IMR-90 (cell line): ENCODE data around the gene CSNK2B. TPM values are rescaled to one million over a fixed set of nuclear protein-coding genes. Genes with fewer than 3 reads are reported as not detected.

Experiments used
- ATAC-seq: fragments of 200-7000 bp; cut with Tn5 transposase; 2 replicates; pipeline ENCODE4 v1.9.1; 2020; ENCODE audit warnings: low read depth, mild to moderate bottlenecking, moderate library complexity
- BruUV-seq: library from RNA; stranded (reverse); fragments of 400-500 nt; replicated peaks from 2 replicates; lab custom pipeline; 2021; lab: Mats Ljungman, UMichigan
- CTCF ChIA-PET: fragments of 300-600 bp; formaldehyde crosslinking; extraction: SDS; loops from one replicate; lab custom pipeline; 2021; ENCODE audit warnings: antibody characterized with exemption; lab: Yijun Ruan, JAX
- POLR2A ChIA-PET: fragments of 300-600 bp; sonication (Branson Sonifier 250); formaldehyde crosslinking; loops from one replicate; lab custom pipeline; 2022; ENCODE audit warnings: antibody characterized with exemption; ENCODE audit not compliant: unreplicated experiment; lab: Charles Lee
- DNase-seq: peaks from one replicate; pipeline ENCODE4 v3.0.0; 2013
- H2AFZ ChIP-seq: replicated peaks from 2 replicates; pipeline ENCODE3; 2013; ENCODE audit warnings: low read length, mild to moderate bottlenecking; ENCODE audit not compliant: poor library complexity
- H2AK5ac ChIP-seq: 2 replicates; pipeline ENCODE4 v1.6.1; 2013; ENCODE audit warnings: low read depth, low read length, inconsistent platforms
- H2AK9ac ChIP-seq: replicated peaks from 2 replicates; pipeline ENCODE3; 2013; ENCODE audit warnings: mild to moderate bottlenecking, low read depth, low read length, moderate library complexity; ENCODE audit not compliant: poor library complexity
- H2BK120ac ChIP-seq: 2 replicates; pipeline ENCODE4 v1.6.1; 2013; ENCODE audit warnings: low read depth, low read length, inconsistent platforms
- H2BK15ac ChIP-seq: 3 replicates; pipeline ENCODE4 v1.6.1; 2013; ENCODE audit warnings: low read depth, low read length, inconsistent platforms
- H2BK20ac ChIP-seq: 2 replicates; pipeline ENCODE4 v1.6.1; 2013; ENCODE audit warnings: low read depth, mild to moderate bottlenecking, inconsistent platforms, low read length, moderate library complexity
- H2BK5ac ChIP-seq: 2 replicates; pipeline ENCODE4 v1.6.1; 2013; ENCODE audit warnings: mild to moderate bottlenecking, low read depth, low read length, inconsistent platforms; ENCODE audit not compliant: poor library complexity, severe bottlenecking
- H3K14ac ChIP-seq: replicated peaks from 2 replicates; pipeline ENCODE4 v1.6.1; 2013; ENCODE audit warnings: low read depth, low read length, inconsistent platforms
- H3K18ac ChIP-seq: 2 replicates; pipeline ENCODE4 v1.6.1; 2013; ENCODE audit warnings: low read depth, low read length, control low read depth
- H3K23ac ChIP-seq: 2 replicates; pipeline ENCODE4 v1.6.1; 2013; ENCODE audit warnings: low read depth, low read length, inconsistent platforms
- H3K27ac ChIP-seq: 2 replicates; pipeline ENCODE4 v1.5.1; 2013; ENCODE audit warnings: mild to moderate bottlenecking, control low read depth, low read length; ENCODE audit not compliant: insufficient read depth
- H3K27me3 ChIP-seq: 2 replicates; pipeline ENCODE4 v1.6.1; 2013; ENCODE audit warnings: low read length; ENCODE audit not compliant: control insufficient read depth, insufficient read depth
- H3K36me3 ChIP-seq: 2 replicates; pipeline ENCODE4 v1.6.1; 2013; ENCODE audit warnings: low read length, mixed read lengths; ENCODE audit not compliant: control insufficient read depth, insufficient read depth
- H3K4ac ChIP-seq: 2 replicates; pipeline ENCODE4 v1.6.1; 2013; ENCODE audit warnings: low read depth, low read length, inconsistent platforms
- H3K4me1 ChIP-seq: 2 replicates; pipeline ENCODE4 v1.6.1; 2013; ENCODE audit warnings: low read length, mixed read lengths; ENCODE audit not compliant: control insufficient read depth, insufficient read depth
- H3K4me2 ChIP-seq: 2 replicates; pipeline ENCODE4 v1.6.1; 2013; ENCODE audit warnings: low read depth, mild to moderate bottlenecking, control low read depth, low read length, moderate library complexity
- H3K4me3 ChIP-seq: 2 replicates; pipeline ENCODE4 v1.5.1; 2013; ENCODE audit warnings: low read depth, mild to moderate bottlenecking, control low read depth, low read length, moderate library complexity; ENCODE audit not compliant: insufficient read depth
- H3K56ac ChIP-seq: 2 replicates; pipeline ENCODE4 v1.6.1; 2013; ENCODE audit warnings: low read length, inconsistent platforms; ENCODE audit not compliant: insufficient read depth; ENCODE audit errors: extremely low read depth
- H3K79me1 ChIP-seq, 2 experiments: 2 replicates each; pipeline ENCODE4 v1.6.1; 2013; ENCODE audit warnings: low read length in 2 of 2, inconsistent platforms in 1 of 2, low read depth in 1 of 2
- H3K9ac ChIP-seq: 2 replicates; pipeline ENCODE4 v1.6.1; 2013; ENCODE audit warnings: low read depth, low read length, control low read depth
- H3K9me1 ChIP-seq: 2 replicates; pipeline ENCODE4 v1.6.1; 2013; ENCODE audit warnings: low read length, inconsistent platforms; ENCODE audit not compliant: insufficient read depth
- H3K9me3 ChIP-seq: 2 replicates; pipeline ENCODE4 v1.6.1; 2013; ENCODE audit warnings: low read length; ENCODE audit not compliant: control insufficient read depth, insufficient read depth
- H4K20me1 ChIP-seq: 2 replicates; pipeline ENCODE4 v1.6.1; 2013; ENCODE audit warnings: low read length, inconsistent platforms; ENCODE audit not compliant: insufficient read depth
- H4K5ac ChIP-seq: 2 replicates; pipeline ENCODE4 v1.6.1; 2013; ENCODE audit warnings: mild to moderate bottlenecking, low read depth, low read length, control low read depth
- H4K8ac ChIP-seq, 2 experiments: 2 replicates each; pipeline ENCODE4 v1.6.1; 2013; ENCODE audit warnings: low read depth in 2 of 2, low read length in 2 of 2, control low read depth in 1 of 2, inconsistent platforms in 1 of 2
- H4K91ac ChIP-seq: 2 replicates; pipeline ENCODE4 v1.6.1; 2013; ENCODE audit warnings: low read depth, low read length, inconsistent platforms; ENCODE audit not compliant: insufficient read depth
- BHLHE40 ChIP-seq: fragments of 150-350 bp; IDR thresholded peaks from 2 replicates; pipeline ENCODE4 v1.6.1; 2016; ENCODE audit warnings: mild to moderate bottlenecking, low read depth, low read length
- CEBPB ChIP-seq: IDR thresholded peaks from 2 replicates; pipeline ENCODE4 v1.6.1; 2012; ENCODE audit warnings: low read depth, low read length, improper control_type of control experiment
- CHD1 ChIP-seq: IDR thresholded peaks from 2 replicates; pipeline ENCODE4 v1.6.1; 2012; ENCODE audit warnings: low read depth, low read length, improper control_type of control experiment
- FOS ChIP-seq: fragments of 150-350 bp; IDR thresholded peaks from 2 replicates; pipeline ENCODE4 v1.6.1; 2016; ENCODE audit warnings: low read depth, low read length
- MAZ ChIP-seq: IDR thresholded peaks from 2 replicates; pipeline ENCODE4 v1.6.1; 2012; ENCODE audit warnings: low read depth, mild to moderate bottlenecking, low read length, improper control_type of control experiment, moderate library complexity, borderline replicate concordance
- MXI1 ChIP-seq: IDR thresholded peaks from 2 replicates; pipeline ENCODE4 v1.6.1; 2012; ENCODE audit warnings: low read depth, mild to moderate bottlenecking, low read length, moderate library complexity, borderline replicate concordance
- NFE2L2 ChIP-seq: fragments of 150-350 bp; IDR thresholded peaks from 2 replicates; pipeline ENCODE4 v1.6.1; 2016; ENCODE audit warnings: low read depth, mild to moderate bottlenecking, low read length
- POLR2A ChIP-seq: IDR thresholded peaks from 2 replicates; pipeline ENCODE4 v1.6.1; 2012; ENCODE audit warnings: mild to moderate bottlenecking, low read depth, low read length
- RCOR1 ChIP-seq: IDR thresholded peaks from 2 replicates; pipeline ENCODE4 v1.6.1; 2012; ENCODE audit warnings: mild to moderate bottlenecking, low read length, improper control_type of control experiment; ENCODE audit not compliant: insufficient replicate concordance
- SMC3 ChIP-seq: fragments of 150-350 bp; IDR thresholded peaks from 2 replicates; pipeline ENCODE4 v1.6.1; 2016; ENCODE audit warnings: low read depth, mild to moderate bottlenecking, antibody characterized with exemption, low read length, moderate library complexity
- WGBS, 2 experiments: methylation state at CpG; one replicate each; pipeline versions ENCODE4 v1.1.5 to v1.1.7; 2013; ENCODE audit warnings: missing lambda C conversion rate in 2 of 2; ENCODE audit not compliant: insufficient read length in 1 of 2; ENCODE audit errors: extremely low coverage in 2 of 2; 5-methylcytosine and 5-hydroxymethylcytosine counted together
- dilution Hi-C: fragments of 300-500 bp; cut with HindIII; formaldehyde crosslinking; loops from one replicate; pipeline ENCODE4 v1.14.3; 2018; ENCODE audit warnings: low sequenced_read_pairs; ENCODE audit not compliant: unreplicated experiment
- in situ Hi-C: fragments of 300-500 bp; cut with MboI; formaldehyde crosslinking; loops from 3 replicates; pipeline ENCODE4 v1.14.3; 2019; ENCODE audit warnings: low sequenced_read_pairs, inconsistent platforms, mixed read lengths
- intact Hi-C: fragments of 100-400 bp; cut with micrococcal nuclease; formaldehyde crosslinking; loops from 2 replicates; pipeline ENCODE4 v1.10.0; 2022
- polyA plus RNA-seq, 3 experiments: library from polyadenylated mRNA; depleted of rRNA; stranded (reverse); fragments of >200 nt; gene quantifications; 2 replicates each; pipeline ENCODE4 v1.2.3, GENCODE V29; 2012; ENCODE audit warnings: low replicate concordance in 1 of 3
- total RNA-seq: library from RNA; depleted of rRNA; stranded (reverse); fragments of >200 nt; gene quantifications from 2 replicates; pipeline ENCODE4 v1.2.3, GENCODE V29; 2012
- TF ChIP-seq, protein P1 (sequence below): conservative IDR thresholded peaks from 2 replicates; pipeline ENCODE4 v1.5.1; 2012; ENCODE audit warnings: mild to moderate bottlenecking, low read depth, low read length, improper control_type of control experiment
- TF ChIP-seq, protein P2 (sequence below): fragments of 150-350 bp; IDR thresholded peaks from 2 replicates; pipeline ENCODE4 v1.6.1; 2017; ENCODE audit warnings: mild to moderate bottlenecking, antibody characterized with exemption, low read length, low read depth
- TF ChIP-seq, protein P3 (sequence below): fragments of 150-350 bp; IDR thresholded peaks from 2 replicates; pipeline ENCODE4 v1.6.1; 2016; ENCODE audit warnings: low read depth, mild to moderate bottlenecking, low read length, moderate library complexity, borderline replicate concordance

Gene CSNK2B
- total and polyA plus RNA-seq, 2 of the 4 experiments (the other 2 are of a cell fraction) = 194 to 240 TPM

DNA sequence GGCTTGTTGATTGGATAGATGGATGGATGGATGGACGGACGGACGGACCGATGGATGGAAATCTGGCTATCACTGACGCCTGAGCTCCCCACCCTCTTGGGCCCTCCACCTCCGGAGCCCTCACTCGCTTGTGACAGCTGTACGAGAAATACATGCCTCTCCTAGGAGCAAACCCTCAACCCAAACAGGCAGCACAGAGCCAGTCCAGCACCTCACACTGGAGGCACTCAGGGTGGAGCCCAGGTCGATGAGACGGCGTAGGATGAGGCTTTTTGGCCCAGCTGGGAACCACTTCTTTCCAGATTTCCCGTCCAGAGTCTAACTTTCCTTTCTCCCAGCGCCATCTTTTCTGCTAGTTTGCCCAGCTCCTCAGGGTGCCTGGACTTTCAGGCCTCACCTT is 17.7 kb downstream of the CSNK2B start:
- Histone ChIP-seq H3K56ac (no peak overlapping the region), H2BK20ac (no peak overlapping the region), H2BK15ac (no peak overlapping the region), H3K79me1 (no peaks in the 10 kb centered on the region), H4K20me1 (no peaks in the 10 kb centered on the region), H2BK5ac (no peak overlapping the region), H3K9ac (no peak overlapping the region), H2AK5ac (no peak overlapping the region), H3K4me3 (no peak overlapping the region), H2AK9ac (peak overlapping the region; percentile 88), H2BK120ac (no peak overlapping the region), H3K23ac (no peak overlapping the region), H3K4me2 (no peak overlapping the region; the same call in 1 of the 2 replicates), H2AFZ (peak overlapping the region; percentile 8), H3K4me1 (peaks cover 12% of the 10 kb centered on the region), H4K5ac (no peak overlapping the region), H3K9me1 (0 out of 2 replicates have a peak, but pooled peaks cover 5% of the 10 kb centered on the region), H3K18ac (no peak overlapping the region; the same call in 1 of the 2 replicates), H4K91ac (no peak overlapping the region), H3K4ac (no peak overlapping the region), H4K8ac (no peak overlapping the region; a peak in 1 of 4 replicates), H3K27ac (no peak overlapping the region), H3K14ac (no peak overlapping the region), H3K9me3 (no peaks in the 10 kb centered on the region), H3K27me3 (no peaks in the 10 kb centered on the region), H3K36me3 (peaks cover 25% of the 10 kb centered on the region)
- ChIA-PET POLR2A (no interaction called here), CTCF (no interaction called here)
- WGBS, 2 experiments = 48% methylated on average over 5 of the region's 13 CpGs; no CpG with 5 or more reads in 1 of the 2 experiments
- intact Hi-C loops (no loop called here), dilution Hi-C loops (no loop called here), in situ Hi-C loops (loop anchor here (10.0 kb wide), 2 partner anchors 151 to 261 kb away; partner anchors contain the start of gene CFB)
- no peak for TF ChIP-seq MAZ
- TF ChIP-seq, protein P1, sequence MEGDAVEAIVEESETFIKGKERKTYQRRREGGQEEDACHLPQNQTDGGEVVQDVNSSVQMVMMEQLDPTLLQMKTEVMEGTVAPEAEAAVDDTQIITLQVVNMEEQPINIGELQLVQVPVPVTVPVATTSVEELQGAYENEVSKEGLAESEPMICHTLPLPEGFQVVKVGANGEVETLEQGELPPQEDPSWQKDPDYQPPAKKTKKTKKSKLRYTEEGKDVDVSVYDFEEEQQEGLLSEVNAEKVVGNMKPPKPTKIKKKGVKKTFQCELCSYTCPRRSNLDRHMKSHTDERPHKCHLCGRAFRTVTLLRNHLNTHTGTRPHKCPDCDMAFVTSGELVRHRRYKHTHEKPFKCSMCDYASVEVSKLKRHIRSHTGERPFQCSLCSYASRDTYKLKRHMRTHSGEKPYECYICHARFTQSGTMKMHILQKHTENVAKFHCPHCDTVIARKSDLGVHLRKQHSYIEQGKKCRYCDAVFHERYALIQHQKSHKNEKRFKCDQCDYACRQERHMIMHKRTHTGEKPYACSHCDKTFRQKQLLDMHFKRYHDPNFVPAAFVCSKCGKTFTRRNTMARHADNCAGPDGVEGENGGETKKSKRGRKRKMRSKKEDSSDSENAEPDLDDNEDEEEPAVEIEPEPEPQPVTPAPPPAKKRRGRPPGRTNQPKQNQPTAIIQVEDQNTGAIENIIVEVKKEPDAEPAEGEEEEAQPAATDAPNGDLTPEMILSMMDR = no peak
- TF ChIP-seq RCOR1 = no peak
- no peak for TF ChIP-seq BHLHE40
- TF ChIP-seq SMC3 = no peak
- no peak for TF ChIP-seq FOS
- no peak for TF ChIP-seq NFE2L2
- TF ChIP-seq MXI1 = no peak
- TF ChIP-seq POLR2A = no peak
- TF ChIP-seq, protein P2, sequence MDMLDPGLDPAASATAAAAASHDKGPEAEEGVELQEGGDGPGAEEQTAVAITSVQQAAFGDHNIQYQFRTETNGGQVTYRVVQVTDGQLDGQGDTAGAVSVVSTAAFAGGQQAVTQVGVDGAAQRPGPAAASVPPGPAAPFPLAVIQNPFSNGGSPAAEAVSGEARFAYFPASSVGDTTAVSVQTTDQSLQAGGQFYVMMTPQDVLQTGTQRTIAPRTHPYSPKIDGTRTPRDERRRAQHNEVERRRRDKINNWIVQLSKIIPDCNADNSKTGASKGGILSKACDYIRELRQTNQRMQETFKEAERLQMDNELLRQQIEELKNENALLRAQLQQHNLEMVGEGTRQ = no peak
- no peak for TF ChIP-seq CHD1
- TF ChIP-seq, protein P3, sequence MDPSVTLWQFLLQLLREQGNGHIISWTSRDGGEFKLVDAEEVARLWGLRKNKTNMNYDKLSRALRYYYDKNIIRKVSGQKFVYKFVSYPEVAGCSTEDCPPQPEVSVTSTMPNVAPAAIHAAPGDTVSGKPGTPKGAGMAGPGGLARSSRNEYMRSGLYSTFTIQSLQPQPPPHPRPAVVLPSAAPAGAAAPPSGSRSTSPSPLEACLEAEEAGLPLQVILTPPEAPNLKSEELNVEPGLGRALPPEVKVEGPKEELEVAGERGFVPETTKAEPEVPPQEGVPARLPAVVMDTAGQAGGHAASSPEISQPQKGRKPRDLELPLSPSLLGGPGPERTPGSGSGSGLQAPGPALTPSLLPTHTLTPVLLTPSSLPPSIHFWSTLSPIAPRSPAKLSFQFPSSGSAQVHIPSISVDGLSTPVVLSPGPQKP = no peak
- no peak for TF ChIP-seq CEBPB
- BruUV-seq = no TSS peak
- no peak for ATAC-seq
- no peak for DNase-seq
